Muscle layer of colon (tissue), 2 donors: ENCODE data around the gene KCP.
A peak's percentile ranks its signal among the peaks of the same experiment; 100 is the strongest.

ENCODE experiments used
- H3K27ac ChIP-seq: one replicate; pipeline ENCODE4 v1.7.0; 2013; ENCODE audit warnings: low read depth, mild to moderate bottlenecking, low read length, moderate library complexity
- H3K27me3 ChIP-seq, 2 donors: one replicate each; pipeline ENCODE4 v1.7.0; 2013; ENCODE audit warnings: low read length in 2 of 2, mild to moderate bottlenecking in 2 of 2; ENCODE audit not compliant: insufficient read depth in 2 of 2, control insufficient read depth in 1 of 2
- H3K36me3 ChIP-seq: one replicate; pipeline ENCODE4 v1.7.0; 2013; ENCODE audit warnings: mild to moderate bottlenecking, low read length; ENCODE audit not compliant: insufficient read depth
- H3K4me1 ChIP-seq: one replicate; pipeline ENCODE4 v1.7.0; 2013; ENCODE audit warnings: mild to moderate bottlenecking, low read length; ENCODE audit not compliant: insufficient read depth
- H3K4me3 ChIP-seq, 2 donors: one replicate each; pipeline ENCODE4 v1.7.0; 2013; ENCODE audit warnings: low read length in 2 of 2, low read depth in 1 of 2, mild to moderate bottlenecking in 1 of 2, moderate library complexity in 1 of 2
- H3K9ac ChIP-seq: one replicate; pipeline ENCODE4 v1.7.0; 2013; ENCODE audit warnings: low read length
- H3K9me3 ChIP-seq: one replicate; pipeline ENCODE4 v1.7.0; 2013; ENCODE audit warnings: mild to moderate bottlenecking, low read length
- donor health status: abdominal sarcoma.
- donor health status: Adenocarcinoma of cecum.

The KCP gene

DNA sequence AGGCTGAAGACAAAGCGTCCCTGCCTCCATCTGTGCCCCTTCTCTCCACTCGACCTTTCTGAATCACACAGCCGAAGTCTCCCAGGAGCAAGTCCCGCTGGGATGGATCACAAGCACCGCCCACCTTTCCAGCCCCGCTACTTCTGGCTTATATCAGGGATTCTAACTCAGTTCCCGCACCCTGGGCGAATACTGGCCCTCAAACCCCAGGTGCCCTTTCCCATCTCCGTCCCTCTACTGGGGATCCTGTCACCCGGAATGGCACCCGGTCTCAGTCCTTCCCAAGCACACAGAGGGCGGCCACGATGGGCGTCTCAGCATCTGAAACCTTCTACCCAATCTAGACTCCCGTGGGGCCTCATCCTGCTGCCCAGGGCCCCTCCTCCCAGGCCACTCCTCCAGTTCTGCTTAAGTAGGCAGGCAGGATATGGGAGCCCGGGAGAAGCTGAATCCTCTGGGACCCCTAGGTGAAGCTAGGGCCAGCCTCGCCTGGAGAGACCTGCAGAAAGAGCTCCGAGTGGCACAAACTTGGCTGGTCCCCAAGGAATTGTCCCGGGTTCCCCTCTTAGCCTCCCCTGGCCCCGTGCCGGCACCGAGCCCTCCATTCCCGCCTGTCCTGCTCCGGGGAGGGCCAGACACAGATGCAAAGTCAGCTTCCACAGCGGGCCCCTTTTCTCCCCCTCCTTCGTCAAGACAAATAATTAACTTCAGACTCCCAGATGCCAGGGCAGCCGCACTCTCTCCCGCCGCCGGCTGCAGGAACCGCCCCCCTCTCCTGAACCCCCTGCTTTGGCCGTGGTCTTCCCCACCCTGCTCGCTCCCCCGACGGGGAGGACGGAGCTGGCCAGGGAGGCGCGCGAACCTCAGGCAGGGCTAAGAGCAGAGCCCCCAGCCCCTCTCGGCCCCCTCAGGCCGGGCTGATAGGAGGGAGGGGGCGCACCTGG lies 612 bp downstream of the KCP start:
- peaks cover 12% of the 10 kb centered on the region for H3K4me1 ChIP-seq
- H3K9ac ChIP-seq = no peak overlapping the region
- H3K27me3 ChIP-seq = peaks cover 0 to 42% of the 10 kb centered on the region in 2 donors

GRCh38 chr7:128908750-128909624 lies 1.5 kb downstream of the KCP start:
- peaks cover 0 to 32% of the 10 kb centered on the region in 2 donors for H3K27me3 ChIP-seq
- peaks cover 12% of the 10 kb centered on the region for H3K4me1 ChIP-seq
- H3K9me3 ChIP-seq = no peaks in the 10 kb centered on the region
- no peak overlapping the region for H3K4me3 ChIP-seq
- no peak overlapping the region for H3K9ac ChIP-seq
- no peak overlapping the region for H3K27ac ChIP-seq
- H3K36me3 ChIP-seq = no peaks in the 10 kb centered on the region

More for the DNA sequence above, 612 bp downstream of the KCP start:
- Histone ChIP-seq H3K4me3 (peak overlapping the region; percentile 22 to 29), H3K36me3 (no peaks in the 10 kb centered on the region), H3K27ac (no peak overlapping the region), H3K9me3 (no peaks in the 10 kb centered on the region)

GRCh38 chr7:128906766-128907559 lies 3.5 kb downstream of the KCP start:
- peaks cover 0 to 30% of the 10 kb centered on the region in 2 donors for H3K27me3 ChIP-seq

GRCh38 chr7:128906001-128906765 lies 4.3 kb downstream of the KCP start:
- peaks cover 0 to 30% of the 10 kb centered on the region in 2 donors for H3K27me3 ChIP-seq
- H3K36me3 ChIP-seq = no peaks in the 10 kb centered on the region
- peaks cover 12% of the 10 kb centered on the region for H3K4me1 ChIP-seq
- no peak overlapping the region for H3K9ac ChIP-seq
- no peak overlapping the region for H3K4me3 ChIP-seq
- no peaks in the 10 kb centered on the region for H3K9me3 ChIP-seq
- no peak overlapping the region for H3K27ac ChIP-seq

More at GRCh38 chr7:128906766-128907559, 3.5 kb downstream of the KCP start:
- Histone ChIP-seq H3K4me1 (peaks cover 12% of the 10 kb centered on the region), H3K9me3 (no peaks in the 10 kb centered on the region), H3K27ac (no peak overlapping the region), H3K4me3 (no peak overlapping the region), H3K36me3 (no peaks in the 10 kb centered on the region), H3K9ac (no peak overlapping the region)

DNA sequence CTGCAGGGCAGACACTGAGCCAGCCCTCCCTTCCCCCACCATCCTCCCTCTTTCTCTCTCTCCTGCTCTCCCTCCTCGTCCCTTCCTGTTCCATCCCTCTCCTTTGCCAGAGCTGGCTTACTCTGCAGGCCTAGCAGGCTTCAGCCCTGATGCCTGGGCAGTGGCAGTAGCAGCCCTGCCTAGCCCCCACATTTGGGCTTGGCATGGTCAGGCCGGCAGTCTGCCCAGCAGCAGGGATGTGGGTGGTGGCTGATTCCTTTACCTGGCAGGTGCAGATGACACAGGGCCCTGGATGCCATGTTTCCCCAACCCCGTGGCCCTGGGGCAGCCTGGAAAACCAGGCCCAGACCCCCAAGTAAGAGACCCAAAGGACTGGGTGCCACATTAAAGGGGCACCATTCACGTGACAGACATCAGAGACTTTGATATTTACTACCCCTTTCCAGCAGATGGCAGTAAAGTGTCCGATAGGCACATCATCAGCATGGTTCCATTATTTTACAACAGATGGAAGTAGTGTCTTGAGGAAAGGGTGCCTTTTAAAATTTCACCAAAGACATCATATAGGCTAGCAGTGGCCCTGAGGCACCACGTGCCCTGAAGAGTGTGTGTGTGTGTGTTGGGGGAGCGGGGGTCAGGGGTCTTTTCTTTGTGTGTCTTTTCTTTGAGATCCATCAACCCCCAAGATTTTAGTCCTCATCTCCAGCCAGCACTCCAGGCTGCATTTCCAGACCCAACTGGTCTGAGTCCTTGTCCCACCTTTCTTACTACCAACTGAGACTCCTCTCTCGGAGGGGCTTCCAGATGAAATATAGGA lies 5.9 kb downstream of the KCP start:
- H3K9me3 ChIP-seq = no peaks in the 10 kb centered on the region
- H3K4me3 ChIP-seq = no peak overlapping the region
- H3K27ac ChIP-seq = no peak overlapping the region
- peaks cover 3% of the 10 kb centered on the region for H3K4me1 ChIP-seq
- H3K9ac ChIP-seq = no peak overlapping the region
- H3K27me3 ChIP-seq = peaks cover 0 to 17% of the 10 kb centered on the region in 2 donors
- no peaks in the 10 kb centered on the region for H3K36me3 ChIP-seq

GRCh38 chr7:128903621-128904361 lies 6.7 kb downstream of the KCP start:
- H3K4me1 ChIP-seq = no peaks in the 10 kb centered on the region
- no peaks in the 10 kb centered on the region for H3K9me3 ChIP-seq
- no peak overlapping the region for H3K9ac ChIP-seq
- H3K4me3 ChIP-seq = no peak overlapping the region
- no peaks in the 10 kb centered on the region for H3K36me3 ChIP-seq
- no peak overlapping the region for H3K27ac ChIP-seq
- peaks cover 0 to 9% of the 10 kb centered on the region in 2 donors for H3K27me3 ChIP-seq

- H3K9me3 ChIP-seq = no peaks in the 10 kb centered on the region
- H3K27me3 ChIP-seq = peaks cover 0 to 4% of the 10 kb centered on the region in 2 donors
- H3K4me1 ChIP-seq = no peaks in the 10 kb centered on the region
- no peak overlapping the region for H3K9ac ChIP-seq
- no peak overlapping the region for H3K4me3 ChIP-seq
- no peaks in the 10 kb centered on the region for H3K36me3 ChIP-seq
- no peak overlapping the region for H3K27ac ChIP-seq
Measured at GRCh38 chr7:128902761-128903585, 7.5 kb downstream of the KCP start.

DNA sequence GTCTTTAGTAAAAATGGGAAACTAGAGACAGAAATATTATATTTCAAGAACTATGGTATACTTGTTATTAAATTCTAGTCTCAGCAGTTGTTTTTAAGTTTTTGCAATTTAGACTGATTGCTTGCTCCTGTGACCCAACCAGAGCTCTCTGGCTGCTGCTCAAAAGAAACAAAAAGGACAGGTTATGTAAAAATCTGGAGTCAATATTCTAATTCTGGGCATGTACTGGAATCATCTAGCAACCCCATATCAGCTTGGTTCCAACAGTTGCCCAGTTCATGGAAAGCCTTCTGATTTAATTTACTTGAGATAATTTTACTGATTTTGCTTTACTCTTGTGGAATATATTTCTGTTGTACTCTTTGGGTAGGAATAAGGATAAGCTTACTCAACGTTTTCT lies 10.3 kb downstream of the KCP start:
- Histone ChIP-seq H3K36me3 (no peaks in the 10 kb centered on the region), H3K27me3 (no peaks in the 10 kb centered on the region), H3K9me3 (no peaks in the 10 kb centered on the region), H3K27ac (no peak overlapping the region), H3K4me1 (no peaks in the 10 kb centered on the region), H3K9ac (no peak overlapping the region), H3K4me3 (no peak overlapping the region)

DNA sequence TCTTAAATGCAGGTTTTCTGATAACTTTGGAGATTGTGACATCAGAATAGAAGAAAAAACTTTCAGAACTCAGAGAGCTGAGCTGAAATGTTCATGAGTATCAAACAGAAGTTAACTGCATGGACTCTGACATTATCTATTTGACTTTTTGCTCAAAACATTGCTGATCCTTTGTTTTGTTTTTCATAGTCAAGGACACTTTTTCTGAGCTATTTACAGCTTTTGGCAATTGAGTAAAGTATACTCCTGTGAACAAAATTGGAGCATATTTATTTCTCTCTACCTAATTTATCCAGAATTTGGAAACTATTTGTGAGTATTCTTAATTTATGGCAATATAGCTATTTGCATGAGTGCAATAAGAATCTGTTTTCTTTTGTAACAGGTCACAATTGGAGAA lies 11.1 kb downstream of the KCP start:
- no peaks in the 10 kb centered on the region for H3K4me1 ChIP-seq
- no peaks in the 10 kb centered on the region for H3K9me3 ChIP-seq
- H3K36me3 ChIP-seq = no peaks in the 10 kb centered on the region
- H3K4me3 ChIP-seq = no peak overlapping the region
- no peaks in the 10 kb centered on the region for H3K27me3 ChIP-seq
- H3K9ac ChIP-seq = no peak overlapping the region
- H3K27ac ChIP-seq = no peak overlapping the region
